GM19455 (cell line): ENCODE measurements around the gene GRIP1.
A peak's percentile ranks its signal among the peaks of the same experiment; 100 is the strongest.

Source experiments
- ATAC-seq: cut with Tn5 transposase; IDR thresholded peaks from one replicate; pipeline ENCODE4 v1.9.1; 2021; ENCODE audit not compliant: unreplicated experiment

The GRIP1 gene

GRCh38 chr12:66602483-66603143 is 76.3 kb downstream of the GRIP1 start:
- ATAC-seq = no peak

GRCh38 chr12:66600903-66601302 is 78.0 kb downstream of the GRIP1 start:
- ATAC-seq = no peak

GRCh38 chr12:66599816-66600215 is 79.1 kb downstream of the GRIP1 start:
- ATAC-seq = no peak

- ATAC-seq = no peak
Observed at GRCh38 chr12:66598608-66599007, 80.3 kb downstream of the GRIP1 start.

- no peak for ATAC-seq
Observed at GRCh38 chr12:66598079-66598478, 80.8 kb downstream of the GRIP1 start.

GRCh38 chr12:66596199-66596598 is 82.7 kb downstream of the GRIP1 start:
- ATAC-seq = no peak

- no peak for ATAC-seq
Observed at GRCh38 chr12:66594688-66595087, 84.2 kb downstream of the GRIP1 start.

GRCh38 chr12:66590275-66590985 is 88.4 kb downstream of the GRIP1 start:
- no peak for ATAC-seq

- no peak for ATAC-seq
Observed at GRCh38 chr12:66589095-66589494, 89.8 kb downstream of the GRIP1 start.

GRCh38 chr12:66587912-66588311 is 91.0 kb downstream of the GRIP1 start:
- no peak for ATAC-seq

GRCh38 chr12:66584673-66585072 is 94.2 kb downstream of the GRIP1 start:
- no peak for ATAC-seq

GRCh38 chr12:66573605-66574004 is 105.3 kb downstream of the GRIP1 start:
- ATAC-seq = no peak

- ATAC-seq = no peak
Observed at GRCh38 chr12:66572845-66573244, 106.0 kb downstream of the GRIP1 start.

GRCh38 chr12:66571361-66571915 is 107.4 kb downstream of the GRIP1 start:
- ATAC-seq = no peak

- no peak for ATAC-seq
Observed at GRCh38 chr12:66563220-66563619, 115.7 kb downstream of the GRIP1 start.

- no peak for ATAC-seq
Observed at GRCh38 chr12:66555113-66555512, 123.8 kb downstream of the GRIP1 start.

- ATAC-seq = no peak
Observed at GRCh38 chr12:66552716-66553115, 126.2 kb downstream of the GRIP1 start.

- ATAC-seq = no peak
Observed at GRCh38 chr12:66550626-66551025, 128.2 kb downstream of the GRIP1 start.

- ATAC-seq = no peak
Observed at GRCh38 chr12:66549050-66549389, 129.9 kb downstream of the GRIP1 start.

- peak; percentile 72 for ATAC-seq
Observed at GRCh38 chr12:66548338-66549049, 130.4 kb downstream of the GRIP1 start.

GRCh38 chr12:66541426-66541825 is 137.4 kb downstream of the GRIP1 start:
- no peak for ATAC-seq

GRCh38 chr12:66539431-66539830 is 139.4 kb downstream of the GRIP1 start:
- no peak for ATAC-seq
